ENCODE data around the gene MS4A6A.
"Not testable (repeated sequence)": the region's sequence is repeated elsewhere in the genome, so short reads cannot be mapped to it uniquely, and the experiment has no call there.

DNA sequence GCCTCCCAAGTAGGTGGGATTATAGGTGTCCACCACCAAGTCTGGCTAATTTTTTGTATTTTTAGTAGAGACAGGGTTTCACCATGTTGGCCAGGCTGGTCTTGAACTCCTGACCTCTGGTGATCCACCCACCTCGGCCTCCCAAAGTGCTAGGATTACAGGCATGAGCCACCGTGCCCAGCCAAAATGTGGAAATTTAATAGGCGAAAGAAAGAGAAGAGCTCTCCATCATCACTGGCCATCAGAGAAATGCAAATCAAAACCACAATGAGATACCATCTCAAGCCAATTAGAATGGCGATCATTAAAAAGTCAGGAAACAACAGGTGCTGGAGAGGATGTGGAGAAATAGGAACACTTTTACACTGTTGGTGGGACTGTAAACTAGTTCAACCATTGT, 54.0 kb downstream of the MS4A6A start:
- TF ChIP-seq, protein P1, sequence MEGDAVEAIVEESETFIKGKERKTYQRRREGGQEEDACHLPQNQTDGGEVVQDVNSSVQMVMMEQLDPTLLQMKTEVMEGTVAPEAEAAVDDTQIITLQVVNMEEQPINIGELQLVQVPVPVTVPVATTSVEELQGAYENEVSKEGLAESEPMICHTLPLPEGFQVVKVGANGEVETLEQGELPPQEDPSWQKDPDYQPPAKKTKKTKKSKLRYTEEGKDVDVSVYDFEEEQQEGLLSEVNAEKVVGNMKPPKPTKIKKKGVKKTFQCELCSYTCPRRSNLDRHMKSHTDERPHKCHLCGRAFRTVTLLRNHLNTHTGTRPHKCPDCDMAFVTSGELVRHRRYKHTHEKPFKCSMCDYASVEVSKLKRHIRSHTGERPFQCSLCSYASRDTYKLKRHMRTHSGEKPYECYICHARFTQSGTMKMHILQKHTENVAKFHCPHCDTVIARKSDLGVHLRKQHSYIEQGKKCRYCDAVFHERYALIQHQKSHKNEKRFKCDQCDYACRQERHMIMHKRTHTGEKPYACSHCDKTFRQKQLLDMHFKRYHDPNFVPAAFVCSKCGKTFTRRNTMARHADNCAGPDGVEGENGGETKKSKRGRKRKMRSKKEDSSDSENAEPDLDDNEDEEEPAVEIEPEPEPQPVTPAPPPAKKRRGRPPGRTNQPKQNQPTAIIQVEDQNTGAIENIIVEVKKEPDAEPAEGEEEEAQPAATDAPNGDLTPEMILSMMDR (IDR thresholded peaks at IDR 0.05), result not testable (repeated sequence)
- TF ChIP-seq EZH2 (IDR thresholded peaks at IDR 0.05; ENCODE audit: borderline replicate concordance, insufficient read depth, low read depth, low read length, poor library complexity, severe bottlenecking), result not testable (repeated sequence)
